ENCODE results near the gene CNPY2.

DNA sequence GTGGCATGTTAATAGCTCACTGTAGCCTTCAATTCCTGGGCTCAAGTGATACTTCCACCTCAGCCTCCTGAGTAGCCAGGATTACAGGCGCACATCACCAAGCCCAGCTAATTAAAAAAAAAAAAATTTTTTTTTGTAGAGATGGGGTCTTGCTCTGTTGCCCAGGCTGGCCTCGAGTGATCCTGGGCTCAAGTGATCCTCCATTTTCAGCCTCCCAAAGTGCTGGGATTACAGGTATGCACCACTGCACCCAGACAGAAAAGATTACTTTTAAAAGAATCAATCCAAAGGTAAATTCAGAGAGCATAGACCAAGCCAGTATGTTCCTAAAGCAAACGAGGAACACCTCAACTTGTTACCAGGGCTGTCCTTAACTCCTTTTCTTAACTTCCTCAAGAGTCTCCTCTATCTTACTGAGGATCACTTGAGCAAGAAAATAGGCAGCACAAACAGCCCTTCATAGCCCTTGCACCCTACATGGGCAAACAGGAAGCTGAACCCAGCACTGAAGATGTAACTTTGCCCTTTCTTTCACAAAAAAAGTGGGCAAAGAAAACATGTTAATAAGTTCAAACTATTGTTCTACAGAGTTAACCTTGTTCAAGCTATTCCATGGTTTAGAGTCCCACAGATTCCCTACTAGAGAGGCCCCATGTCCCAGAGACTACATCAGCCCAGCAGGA is 26.9 kb downstream of the CNPY2 start:
- TF ChIP-seq CTCF (IDR thresholded peaks at IDR 0.05; ENCODE audit: low read depth, low read length, missing input control) (no peak), REST (IDR thresholded peaks at IDR 0.05) (no peak), EGR1 (IDR thresholded peaks at IDR 0.05; ENCODE audit: low read depth in 2 of 2) (no peak), YY1 (IDR thresholded peaks at IDR 0.05) (no peak), SP1 (IDR thresholded peaks at IDR 0.05) (no peak), GABPA (IDR thresholded peaks at IDR 0.05 in 1 of 2, conservative IDR thresholded peaks at IDR 0.05 in 1 of 2) (no peak)
- TF ChIP-seq, protein P1, sequence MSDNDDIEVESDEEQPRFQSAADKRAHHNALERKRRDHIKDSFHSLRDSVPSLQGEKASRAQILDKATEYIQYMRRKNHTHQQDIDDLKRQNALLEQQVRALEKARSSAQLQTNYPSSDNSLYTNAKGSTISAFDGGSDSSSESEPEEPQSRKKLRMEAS (IDR thresholded peaks at IDR 0.05) = no peak

Data from liver (tissue), 3 donors.